ENCODE data around the gene ASXL3.

ASXL3 gene

GRCh38 chr18:33584548-33585430 lies 6.8 kb downstream of the ASXL3 start:
- DNase-seq = no peak

DNA sequence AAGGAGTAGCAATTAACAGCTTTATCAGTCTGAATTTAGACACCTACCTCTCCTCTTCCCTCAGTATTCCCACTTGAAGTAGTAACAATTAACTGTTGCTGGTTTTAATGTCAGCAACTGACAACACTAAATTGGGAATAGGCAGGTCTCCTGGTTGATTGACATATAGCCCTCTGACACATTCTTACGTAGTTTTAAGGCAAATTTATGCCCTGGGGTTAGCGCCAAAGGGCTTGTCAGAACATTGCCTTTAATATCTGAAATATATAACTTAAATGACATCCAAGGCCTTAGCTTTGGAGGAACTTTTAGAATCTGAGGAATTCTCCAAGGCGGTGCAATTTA lies 7.4 kb downstream of the ASXL3 start:
- no peak for DNase-seq

DNA sequence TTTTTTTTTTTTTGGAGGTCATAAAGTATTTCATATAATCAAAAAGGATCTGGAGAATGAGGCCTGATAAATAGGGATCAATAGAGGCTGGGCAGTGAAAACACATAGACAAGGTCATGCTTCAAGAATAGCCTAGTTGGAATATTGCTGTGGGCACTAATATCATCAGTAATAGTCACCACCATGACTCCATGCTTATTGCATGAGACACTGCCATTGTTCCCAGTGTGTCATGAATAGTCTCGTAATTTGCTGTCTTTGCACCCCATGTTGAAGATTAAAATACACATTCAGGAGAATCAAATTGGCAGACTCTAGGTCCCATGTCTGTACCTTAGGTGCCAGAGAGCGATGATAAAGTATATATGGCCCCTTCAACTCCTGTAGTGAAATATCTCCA lies 10.3 kb downstream of the ASXL3 start:
- no peak for DNase-seq

DNA sequence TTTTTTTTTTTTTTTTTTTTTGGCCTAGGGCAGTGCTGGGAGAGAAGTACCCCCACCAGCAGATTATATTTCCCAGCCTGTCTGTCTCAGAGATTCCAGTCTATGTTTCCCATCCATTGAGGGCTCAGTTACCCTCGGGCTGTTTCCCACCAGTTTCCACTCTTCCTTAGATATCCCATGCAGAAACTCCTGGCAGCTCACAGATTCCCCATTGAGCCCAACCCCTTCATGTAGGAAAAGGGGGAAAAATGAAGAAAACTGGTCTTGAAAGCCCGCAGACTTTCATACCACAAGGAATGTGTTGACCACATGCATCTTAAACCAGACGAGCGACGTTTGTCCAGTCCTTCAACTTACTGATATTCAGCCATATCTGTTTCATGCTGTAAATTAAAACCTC lies 15.2 kb downstream of the ASXL3 start:
- no peak for DNase-seq

DNA sequence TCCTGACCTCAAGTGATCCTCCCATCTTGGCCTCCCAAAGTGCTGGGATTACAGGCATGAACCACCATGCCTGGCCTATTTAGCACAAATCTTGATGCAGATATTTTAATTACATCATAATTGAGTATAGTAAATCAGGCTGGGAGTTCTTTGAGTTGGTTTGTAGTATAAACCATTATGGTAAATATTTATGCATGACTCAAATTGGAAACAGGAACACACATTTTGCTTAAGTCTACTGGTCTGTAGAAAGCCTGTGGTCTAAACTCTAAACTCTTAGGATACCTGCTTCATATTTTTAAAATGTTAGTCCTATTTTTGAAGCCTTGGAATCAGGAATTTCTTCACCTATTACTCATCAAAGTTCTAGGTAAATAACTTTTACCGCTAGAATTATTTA lies 16.8 kb downstream of the ASXL3 start:
- no peak for DNase-seq

DNA sequence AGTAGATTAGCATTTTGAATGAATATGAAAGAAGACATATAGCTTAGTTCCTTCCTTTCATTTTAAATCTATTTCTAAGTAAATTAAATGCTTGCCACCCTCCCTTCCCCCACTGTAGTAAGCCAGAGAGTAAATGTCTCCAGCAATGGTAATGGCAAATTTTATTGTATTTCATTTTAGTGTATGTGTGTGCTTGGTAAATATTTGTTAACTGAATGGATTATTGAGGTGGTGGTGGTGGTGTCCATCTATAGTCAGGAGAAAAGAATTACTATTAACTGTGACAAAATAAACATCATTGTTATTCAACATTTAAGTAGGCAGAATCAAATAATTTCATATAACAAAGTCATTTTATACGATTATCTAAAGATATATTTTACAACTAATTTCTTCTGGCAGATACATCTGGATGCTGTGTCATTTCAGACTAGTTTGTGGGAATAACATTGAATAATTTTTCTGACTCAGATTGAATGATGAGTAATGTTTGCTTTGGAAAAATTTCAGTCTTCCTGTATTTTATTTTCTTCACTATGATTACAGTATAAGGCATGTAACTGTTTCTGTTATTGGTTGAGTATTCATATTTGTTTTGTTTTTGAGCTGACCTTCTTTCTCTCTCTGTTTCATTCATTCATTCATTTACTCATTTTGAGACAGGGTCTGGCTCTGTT lies 18.3 kb downstream of the ASXL3 start:
- no peak for DNase-seq

DNA sequence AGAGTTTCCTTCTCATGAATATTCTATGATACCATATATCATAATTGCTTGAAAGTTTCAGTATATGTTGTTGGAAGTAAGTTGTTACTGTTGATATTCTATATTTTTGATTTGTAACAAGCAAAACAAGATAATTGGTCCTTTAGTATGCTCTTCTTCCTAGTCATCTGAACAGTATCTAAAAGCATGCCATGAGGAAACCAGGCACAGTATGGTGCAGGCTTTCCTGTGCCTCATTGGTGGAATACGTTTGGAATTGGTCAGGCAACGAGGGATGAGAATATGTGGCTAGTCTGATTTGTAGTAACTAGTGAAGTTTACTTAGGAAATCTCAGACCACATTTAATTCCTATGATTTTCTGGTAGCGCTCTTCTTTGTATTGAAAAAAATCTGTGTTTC lies 22.8 kb downstream of the ASXL3 start:
- no peak for DNase-seq

- no peak for DNase-seq
These were observed 25.4 kb downstream of the ASXL3 start for GRCh38 chr18:33603454-33603853.

GRCh38 chr18:33605250-33605649 lies 27.2 kb downstream of the ASXL3 start:
- DNase-seq = no peak

DNA sequence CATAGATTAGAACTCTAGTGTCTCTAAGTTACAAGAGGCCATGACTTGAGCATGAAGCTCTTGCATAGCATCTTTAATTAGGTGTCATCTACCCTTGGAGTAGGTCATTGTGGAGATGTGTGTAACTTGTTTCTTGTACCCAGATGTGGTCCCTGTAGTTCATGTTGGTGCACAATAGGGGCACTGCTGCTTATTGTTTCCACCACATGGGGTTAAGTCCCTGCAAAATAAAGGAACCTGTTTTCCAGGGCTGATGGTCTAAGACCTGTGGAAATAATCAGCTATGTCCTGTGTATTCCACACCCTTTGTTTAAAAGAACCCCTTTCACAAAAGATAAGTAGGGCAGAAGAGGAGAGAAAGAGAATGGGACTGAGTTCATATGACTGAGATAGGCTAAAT lies 28.6 kb downstream of the ASXL3 start:
- DNase-seq = no peak

- DNase-seq = no peak
These were observed 33.6 kb downstream of the ASXL3 start for GRCh38 chr18:33611525-33612135.

GRCh38 chr18:33612632-33613031 lies 34.6 kb downstream of the ASXL3 start:
- no peak for DNase-seq

GRCh38 chr18:33616556-33616955 lies 38.5 kb downstream of the ASXL3 start:
- DNase-seq = no peak

- DNase-seq = no peak
These were observed 49.1 kb downstream of the ASXL3 start for GRCh38 chr18:33627114-33627513.

DNA sequence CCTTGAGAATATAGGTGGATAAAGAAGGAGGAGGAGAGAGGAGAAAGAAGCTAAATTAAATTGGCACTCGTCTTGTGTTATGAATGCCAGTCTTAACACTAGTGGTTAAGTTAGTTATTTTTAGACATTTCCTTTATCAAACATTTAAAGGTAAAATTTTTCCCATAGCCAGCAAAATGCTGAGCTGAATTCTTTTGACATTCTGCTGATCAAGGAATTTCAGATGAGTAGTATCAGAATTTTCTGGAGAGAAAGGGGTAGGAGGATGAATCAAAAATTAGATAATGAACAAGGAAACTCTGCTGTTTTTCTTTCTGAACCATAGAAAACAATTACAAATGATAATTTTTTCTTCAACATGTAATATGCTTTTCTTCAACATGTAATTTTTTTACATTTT lies 52.5 kb downstream of the ASXL3 start:
- no peak for DNase-seq

GRCh38 chr18:33641141-33641540 lies 63.1 kb downstream of the ASXL3 start:
- DNase-seq = no peak

GRCh38 chr18:33644494-33644893 lies 66.5 kb downstream of the ASXL3 start:
- DNase-seq = no peak

DNA sequence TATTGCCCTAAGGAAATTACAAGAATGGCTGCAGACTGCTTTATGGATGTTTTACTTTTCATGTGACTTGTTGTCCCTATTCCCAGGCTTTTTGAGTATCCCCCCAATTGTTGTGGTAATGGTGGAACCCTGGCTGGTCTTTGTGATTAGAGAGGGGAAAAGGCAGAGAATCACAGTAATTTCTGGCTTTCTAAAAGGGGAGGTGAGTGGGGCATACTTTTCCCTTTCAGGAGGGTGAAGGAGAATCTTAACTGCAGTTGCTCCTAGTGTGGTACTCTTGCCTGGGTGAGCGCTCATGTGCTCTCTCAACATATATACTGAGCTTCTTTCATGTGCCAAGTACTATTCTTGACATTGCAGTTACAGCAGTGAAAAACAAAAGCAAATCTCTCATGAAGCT lies 69.3 kb downstream of the ASXL3 start:
- no peak for DNase-seq

DNA sequence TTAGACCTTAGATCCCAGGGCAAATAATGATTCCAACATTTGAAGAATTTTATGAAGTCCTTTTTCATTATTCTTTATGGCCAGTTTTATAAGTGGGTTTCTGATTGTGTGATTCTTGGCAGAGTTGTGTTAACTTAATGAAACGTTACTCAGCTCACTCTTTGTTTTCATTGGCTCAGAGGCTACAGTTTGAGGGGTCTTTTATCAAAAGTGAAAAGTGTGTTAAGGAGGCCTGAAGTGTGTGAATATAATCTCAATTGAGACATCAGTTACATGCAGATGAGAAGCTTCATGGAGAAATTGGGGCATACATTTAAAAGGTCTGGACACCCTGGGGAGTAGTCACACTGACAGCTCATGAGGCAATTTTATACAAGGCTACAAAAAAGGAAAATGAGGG lies 74.6 kb downstream of the ASXL3 start:
- DNase-seq = no peak

DNA sequence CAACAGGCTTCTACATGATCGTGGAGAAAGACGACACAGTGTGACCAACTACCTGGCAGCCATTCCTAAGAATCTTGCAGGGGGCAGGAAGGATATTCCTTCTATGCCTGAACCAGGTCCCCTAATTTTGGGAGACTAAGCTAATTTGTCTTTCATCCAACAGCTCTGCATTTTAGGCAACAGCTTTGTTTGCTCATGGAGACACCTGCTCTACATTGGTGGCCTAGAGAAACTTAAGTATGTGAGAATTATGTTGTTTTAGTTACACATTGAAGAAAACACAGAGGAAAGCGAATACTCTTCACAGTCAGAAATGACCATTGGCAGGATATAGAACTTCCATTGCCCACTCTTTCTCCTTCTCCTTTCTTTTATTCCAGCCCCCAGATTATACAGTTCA lies 75.2 kb downstream of the ASXL3 start:
- DNase-seq = no peak

DNA sequence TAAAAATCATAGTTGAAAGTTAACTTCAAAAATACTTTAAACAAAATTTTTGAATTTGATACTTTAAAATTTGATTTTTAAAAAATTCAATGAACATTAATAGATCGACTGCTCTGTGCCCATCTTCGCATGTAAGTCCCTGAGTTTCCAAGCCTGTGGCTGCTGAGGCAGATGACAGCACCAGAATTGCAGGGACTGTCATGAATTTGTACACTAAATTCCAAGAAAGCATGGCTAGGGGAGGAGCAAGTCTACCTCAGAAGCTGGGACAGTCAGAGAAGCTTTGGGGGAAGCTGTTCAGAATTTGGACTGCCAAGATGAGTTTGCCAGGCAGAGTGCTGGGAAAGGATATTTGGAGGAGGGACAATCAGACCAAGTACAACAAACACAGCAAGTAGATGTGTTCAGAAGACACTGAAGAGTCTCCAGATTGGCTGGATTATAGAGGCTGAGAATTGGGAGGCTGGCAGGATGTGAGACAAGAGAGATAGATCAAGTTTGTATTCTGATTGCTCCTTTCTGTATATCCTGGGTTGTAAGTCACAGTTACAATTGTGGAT lies 79.0 kb downstream of the ASXL3 start:
- DNase-seq = no peak

DNA sequence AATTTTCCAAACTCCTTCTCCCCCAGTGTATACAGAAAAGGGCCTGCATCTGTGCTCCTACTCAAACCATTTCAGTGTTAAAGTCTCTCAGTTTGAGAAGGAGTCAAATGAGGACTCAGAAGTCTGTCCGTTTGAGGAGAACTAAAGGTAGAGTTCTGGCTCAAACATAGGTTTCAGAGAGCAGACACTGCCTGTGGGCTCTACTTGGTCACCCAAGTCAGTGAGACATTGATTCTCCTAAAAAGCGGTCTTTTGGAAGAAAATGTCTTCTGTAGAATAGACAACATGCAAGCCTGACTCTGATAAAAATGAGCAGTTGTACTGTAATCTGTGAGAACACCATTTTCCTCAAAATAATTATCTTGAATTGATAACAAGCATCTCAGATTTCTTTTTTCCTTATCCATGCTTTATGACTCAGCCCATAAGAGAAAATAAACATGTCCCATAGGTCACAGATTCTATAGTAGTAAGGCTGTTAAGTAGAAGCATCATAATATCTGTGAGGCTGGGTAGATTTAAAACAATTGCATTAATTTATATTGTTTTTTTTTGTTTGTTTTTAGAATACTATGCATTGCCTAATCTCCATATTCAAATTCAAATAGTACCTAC lies 82.8 kb downstream of the ASXL3 start:
- no peak for DNase-seq

- no peak for DNase-seq
These were observed 86.3 kb downstream of the ASXL3 start for GRCh38 chr18:33664241-33664874.
